Testis (tissue), 2 donors: Measurements from ENCODE around the gene SETD3.

Experiments used
- POLR2A ChIP-seq: fragments of 450-650 bp; IDR thresholded peaks from one replicate; pipeline ENCODE4 v1.6.1; 2017; ENCODE audit warnings: antibody characterized with exemption, mild to moderate bottlenecking, moderate library complexity
- TF ChIP-seq, protein P1 (sequence below), 3 experiments: fragments of 450-650 bp in 2 of 3; fragments of 200-600 bp in 1 of 3; sonication (generic) in 1 of 3; IDR thresholded peaks; one replicate each; pipeline ENCODE4 v1.5.1; 2016 to 2019; ENCODE audit warnings: antibody characterized with exemption in 3 of 3, mild to moderate bottlenecking in 2 of 3, moderate library complexity in 1 of 3

DNA sequence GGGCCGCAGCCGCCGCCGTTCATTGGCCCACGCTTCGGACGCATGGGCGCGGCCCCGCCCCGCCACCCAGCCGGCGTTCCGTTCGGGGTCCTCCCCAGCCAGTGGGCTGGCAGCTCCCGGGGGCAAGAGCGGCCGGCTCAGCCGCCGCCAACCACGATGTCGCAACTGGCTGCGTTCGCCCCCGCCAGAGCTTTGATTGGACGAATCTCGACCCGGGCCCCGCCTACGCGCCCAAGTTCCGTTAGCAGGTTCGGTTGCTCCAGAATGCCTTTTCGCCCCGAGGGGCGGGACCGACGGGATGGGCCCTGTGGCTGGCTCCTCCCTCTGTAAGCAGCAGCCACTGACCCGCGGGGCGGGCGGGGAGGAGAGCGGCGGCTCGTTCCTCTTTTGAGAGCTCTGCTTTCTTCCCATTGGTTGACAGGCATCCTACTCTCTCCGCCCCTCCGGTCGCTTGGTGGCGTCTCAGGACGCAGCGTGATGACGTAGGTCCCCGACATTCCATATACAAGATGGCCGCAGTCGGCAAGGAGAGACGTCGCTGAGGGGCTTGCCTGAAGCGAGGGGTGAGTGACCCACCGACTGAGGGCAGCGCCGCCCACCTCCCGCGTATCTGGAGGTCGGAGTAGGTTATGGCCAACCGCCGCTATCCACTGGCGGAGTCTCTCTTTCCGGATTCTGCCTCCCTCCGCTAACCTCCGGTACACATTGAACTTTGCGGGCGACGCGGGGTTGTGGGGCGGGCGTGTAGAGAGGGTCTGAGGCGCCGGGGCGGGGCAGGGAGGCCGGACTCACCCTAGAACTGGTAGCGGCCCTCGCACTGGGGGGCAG, 472 bp upstream of the SETD3 start, which contains the start of gene CCNK:
- TF ChIP-seq, protein P1, sequence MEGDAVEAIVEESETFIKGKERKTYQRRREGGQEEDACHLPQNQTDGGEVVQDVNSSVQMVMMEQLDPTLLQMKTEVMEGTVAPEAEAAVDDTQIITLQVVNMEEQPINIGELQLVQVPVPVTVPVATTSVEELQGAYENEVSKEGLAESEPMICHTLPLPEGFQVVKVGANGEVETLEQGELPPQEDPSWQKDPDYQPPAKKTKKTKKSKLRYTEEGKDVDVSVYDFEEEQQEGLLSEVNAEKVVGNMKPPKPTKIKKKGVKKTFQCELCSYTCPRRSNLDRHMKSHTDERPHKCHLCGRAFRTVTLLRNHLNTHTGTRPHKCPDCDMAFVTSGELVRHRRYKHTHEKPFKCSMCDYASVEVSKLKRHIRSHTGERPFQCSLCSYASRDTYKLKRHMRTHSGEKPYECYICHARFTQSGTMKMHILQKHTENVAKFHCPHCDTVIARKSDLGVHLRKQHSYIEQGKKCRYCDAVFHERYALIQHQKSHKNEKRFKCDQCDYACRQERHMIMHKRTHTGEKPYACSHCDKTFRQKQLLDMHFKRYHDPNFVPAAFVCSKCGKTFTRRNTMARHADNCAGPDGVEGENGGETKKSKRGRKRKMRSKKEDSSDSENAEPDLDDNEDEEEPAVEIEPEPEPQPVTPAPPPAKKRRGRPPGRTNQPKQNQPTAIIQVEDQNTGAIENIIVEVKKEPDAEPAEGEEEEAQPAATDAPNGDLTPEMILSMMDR (IDR thresholded peaks at IDR 0.05): peak in 1 of 3 experiments; percentile 12
- peak; percentile 86 for TF ChIP-seq POLR2A
